Fibroblast of skin of left quadriceps (primary cell): ENCODE data around the gene TNC.
"Not testable (repeated sequence)": the region's sequence is repeated elsewhere in the genome, so short reads cannot be mapped to it uniquely, and the experiment has no call there.

Experiments
- DNase-seq, 2 experiments: peaks; one replicate each; pipeline ENCODE4 v3.0.0-alpha.2; 2013; ENCODE audit warnings: low read depth in 2 of 2

Gene TNC

DNA sequence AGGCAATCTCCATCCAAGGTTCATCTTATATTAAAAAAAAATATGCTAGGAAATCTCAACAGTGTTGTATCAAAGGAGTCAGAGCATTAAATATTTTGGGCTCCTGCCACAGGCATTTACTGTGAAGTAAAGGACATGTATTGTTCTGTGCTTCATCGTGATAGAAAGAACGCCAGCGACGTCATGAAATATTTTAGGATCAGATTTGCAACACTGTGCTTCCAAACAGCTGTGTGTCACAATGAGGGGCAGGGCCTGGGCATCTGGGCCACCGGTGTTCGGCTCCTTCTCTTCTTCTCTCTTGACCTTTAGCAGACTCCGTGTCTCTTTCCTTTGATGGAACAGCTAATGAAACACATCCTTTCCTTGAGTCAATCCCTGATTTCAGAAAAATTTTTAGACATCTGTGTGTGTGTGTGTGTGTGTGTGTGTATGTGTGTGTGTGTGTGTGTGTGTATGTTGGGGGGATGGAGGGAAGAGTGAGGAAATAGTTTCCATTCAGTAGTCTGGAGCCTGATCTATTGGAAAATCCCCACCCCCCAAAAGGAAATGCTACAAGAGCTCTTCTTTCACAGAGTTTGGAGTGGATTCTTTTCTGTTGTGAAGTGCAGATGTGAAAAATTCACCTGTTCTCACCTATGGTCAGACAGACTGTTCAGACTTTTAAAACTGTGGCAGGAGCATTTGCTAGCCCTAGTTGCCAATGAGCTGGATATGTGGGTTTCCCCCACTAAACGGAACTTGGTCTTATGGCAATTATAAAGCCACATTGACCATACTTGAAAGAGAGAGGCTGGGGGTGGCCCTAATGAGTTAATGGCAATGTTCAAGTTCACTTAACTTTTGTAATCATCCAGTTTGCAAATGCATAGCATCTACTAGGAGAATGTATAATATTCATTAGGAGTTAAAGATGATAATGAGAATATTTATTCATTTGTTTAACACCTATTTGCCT, 18.1 kb upstream of the TNC start:
- DNase-seq: peak in 1 of 2 experiments; percentile 68

DNA sequence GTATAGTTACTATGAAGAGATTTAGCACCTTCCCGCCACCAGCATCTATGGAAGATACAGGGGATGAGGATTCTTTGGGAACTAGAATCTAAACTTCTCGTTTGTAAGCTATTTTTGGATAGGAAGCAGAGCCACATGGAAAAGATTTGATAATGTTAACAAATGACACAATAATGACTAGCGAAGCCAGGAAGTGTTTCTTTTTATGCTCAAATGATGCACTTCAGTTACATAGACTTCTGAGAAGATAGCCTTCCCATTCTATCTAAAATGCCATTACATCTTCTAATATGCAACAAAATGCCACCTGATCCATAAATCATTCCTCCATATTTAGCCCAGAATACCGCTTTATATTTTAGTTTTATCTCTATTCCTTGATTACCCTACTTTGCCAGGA, 17.0 kb upstream of the TNC start:
- no peak for DNase-seq

DNA sequence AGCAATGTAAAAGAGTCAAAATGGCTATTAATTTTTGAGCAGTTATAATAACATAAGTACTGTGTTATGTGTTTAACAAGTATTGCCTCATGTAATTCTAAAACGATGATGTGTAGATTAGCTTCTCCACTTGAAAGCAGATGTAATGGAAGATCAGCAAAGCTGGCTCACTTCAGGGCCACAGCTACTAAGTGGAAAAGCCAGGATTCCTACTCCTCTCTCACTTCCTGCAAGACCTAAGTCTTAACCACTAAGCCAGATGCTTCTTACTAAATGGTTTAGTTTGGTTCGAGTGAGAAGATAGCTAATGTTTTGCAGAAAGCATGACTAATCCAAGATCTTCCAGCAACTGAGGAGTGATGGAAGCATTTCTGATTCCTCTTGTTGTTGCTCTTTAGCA, 15.7 kb upstream of the TNC start:
- DNase-seq: peak; percentile 90 to 92

DNA sequence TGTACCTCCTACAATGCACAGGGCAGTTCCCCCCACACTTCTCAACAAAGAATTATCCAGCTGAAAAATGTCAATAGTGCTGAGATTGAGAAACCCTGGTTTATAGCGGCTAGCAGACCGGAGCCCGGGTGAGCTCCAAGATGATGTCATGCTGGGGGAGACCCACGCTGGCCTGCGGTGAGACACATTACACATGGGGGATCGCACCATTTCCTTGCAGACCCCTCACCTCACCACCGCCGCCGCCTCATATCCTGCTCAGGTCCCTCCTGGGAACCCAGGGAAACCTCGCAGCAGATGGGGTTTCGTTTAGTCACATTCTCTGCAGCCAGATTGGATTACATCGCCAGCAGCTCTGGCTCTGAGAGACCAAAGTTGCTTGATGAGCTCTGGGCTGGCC, 14.7 kb upstream of the TNC start:
- no peak for DNase-seq

DNA sequence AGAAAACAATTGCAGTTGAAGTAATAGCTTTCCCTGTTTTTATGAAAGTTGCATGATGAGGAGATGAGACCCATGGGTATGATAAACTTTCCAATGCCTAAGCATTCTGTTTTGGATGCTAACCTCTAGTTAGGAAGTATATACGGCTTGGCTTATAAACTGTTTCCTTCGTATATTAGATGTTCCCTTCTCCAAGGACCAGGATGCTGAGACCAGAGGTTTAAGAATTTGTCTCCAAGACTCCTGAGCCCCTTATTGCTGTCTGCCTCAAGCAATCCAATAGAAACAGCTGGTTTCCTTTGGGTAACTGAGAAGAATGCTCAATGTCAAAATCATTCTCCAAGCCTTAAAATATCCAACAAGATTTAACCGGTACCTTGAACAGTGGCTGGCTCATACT, 12.2 kb upstream of the TNC start:
- no peak for DNase-seq

DNA sequence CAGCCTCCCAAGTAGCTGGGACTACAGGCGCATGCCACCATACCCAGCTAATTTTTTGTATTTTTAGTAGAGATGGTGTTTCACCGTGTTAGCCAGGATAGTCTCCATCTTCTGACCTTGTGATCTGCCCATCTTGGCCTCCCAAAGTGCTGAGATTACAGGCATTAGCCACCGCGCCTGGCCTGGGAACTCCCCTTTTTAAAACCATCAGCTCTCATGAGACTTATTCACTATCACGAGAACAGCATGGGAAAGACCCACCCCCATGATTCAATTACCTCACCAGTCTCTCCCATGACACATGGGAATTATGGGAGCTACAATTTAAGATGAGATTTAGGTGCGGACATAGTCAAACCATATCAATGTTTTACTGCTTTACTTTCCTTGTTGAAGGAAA, 10.8 kb upstream of the TNC start:
- not testable (repeated sequence) for DNase-seq

DNA sequence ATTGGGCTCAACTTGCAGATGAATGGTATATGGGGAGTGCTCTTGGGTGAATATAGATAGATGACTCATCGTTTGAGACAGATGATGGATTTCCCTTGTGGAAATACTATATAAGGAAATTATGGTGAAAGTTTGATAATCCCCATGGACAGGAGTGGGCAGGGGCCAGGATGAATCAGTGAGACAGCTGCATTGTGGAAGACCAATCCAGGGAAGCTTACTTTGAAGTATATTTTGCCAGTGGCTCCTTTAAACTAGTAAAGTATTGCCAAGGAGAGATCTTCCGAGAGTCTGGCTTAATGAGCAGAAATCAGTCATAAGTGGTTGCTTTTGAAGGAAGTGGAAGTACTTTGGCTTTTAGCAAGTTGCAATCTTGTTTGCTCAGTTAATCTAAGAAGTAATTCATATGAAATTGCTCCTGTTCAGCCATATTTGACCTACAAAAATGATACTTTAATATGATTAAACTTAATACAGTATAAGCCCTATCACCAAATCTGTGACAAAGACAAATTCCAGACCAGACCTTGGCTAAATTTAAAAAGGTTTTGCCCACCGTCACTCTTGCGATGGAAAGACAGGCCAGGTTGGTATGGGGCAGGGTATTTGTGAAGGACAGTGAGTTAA, 9.3 kb upstream of the TNC start:
- peak; percentile 85 to 87 for DNase-seq

DNA sequence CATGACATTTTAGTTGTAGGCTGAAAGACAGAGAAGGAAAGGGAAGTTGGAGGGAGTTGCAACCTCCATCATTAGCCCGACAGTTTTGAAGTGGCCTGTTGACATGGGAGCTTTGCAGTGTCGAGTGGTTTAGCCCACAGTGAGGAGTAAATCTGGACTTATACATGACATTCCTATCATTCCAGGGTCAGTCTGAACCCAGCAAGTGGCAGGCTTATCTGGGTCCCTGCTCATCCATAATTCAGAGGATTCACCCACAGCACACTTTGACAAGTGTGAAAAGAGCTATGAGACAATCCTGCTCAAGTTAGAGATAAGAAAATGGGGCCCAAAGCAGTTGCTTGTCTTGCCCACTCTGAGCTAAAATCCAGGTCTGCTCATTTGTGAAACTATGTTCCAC, 8.4 kb upstream of the TNC start:
- DNase-seq: no peak

DNA sequence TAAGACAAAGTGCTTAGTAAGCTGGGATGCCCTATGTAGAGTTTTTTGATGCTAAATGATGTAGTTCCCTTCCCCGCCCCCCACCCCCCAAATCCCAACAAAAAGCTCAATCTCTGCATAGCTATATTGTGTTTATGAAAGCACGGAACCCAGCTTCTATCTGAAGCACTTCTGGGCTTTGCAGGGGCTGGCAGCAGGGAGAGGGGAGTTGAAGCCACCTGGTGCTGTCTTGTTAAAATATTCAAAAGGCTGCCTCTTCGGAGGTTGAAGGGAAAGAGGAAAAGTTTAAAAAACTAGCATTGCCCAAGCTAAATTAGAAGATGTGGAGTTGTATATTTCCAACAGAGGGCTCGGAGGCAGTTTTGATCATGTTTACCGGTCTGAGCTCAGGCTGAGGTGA, 5.0 kb upstream of the TNC start:
- DNase-seq: no peak

DNA sequence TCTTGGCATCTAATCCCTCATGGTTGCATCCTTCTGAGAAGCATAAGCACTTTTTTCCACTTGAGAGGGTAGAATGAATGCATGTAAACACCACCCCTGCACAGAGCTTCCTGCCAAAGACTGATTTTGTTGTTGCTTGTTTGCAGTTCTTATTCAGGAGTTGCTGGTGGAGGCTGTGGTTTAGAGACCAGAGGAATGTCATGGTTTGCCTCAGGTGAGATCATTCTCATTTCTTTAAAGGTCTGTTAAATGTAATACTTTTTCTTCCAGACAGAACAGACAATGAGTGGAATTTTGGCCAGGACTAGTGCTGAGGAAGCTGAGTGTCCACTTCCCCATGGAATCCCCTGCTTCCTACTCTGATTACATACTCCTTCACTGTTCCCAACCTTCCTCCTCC, 3.2 kb upstream of the TNC start:
- DNase-seq: no peak

DNA sequence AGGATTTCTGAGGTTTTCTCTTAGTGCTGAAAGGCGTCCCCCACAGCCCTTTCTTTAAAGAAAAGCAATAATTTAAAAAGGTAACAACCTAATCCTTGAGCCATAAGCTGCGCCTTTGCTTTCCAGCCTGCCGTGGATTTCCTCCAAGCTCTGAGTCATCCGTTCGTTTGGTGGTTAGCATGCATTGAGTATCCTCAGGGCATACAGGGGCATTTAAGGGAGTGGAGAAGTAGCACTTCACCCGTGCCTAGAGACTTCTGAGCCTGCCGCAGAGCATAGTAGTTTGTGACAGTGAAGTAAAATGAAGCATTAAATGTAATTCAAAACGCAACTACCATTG, 892 bp upstream of the TNC start:
- peak; percentile 87 to 89 for DNase-seq

DNA sequence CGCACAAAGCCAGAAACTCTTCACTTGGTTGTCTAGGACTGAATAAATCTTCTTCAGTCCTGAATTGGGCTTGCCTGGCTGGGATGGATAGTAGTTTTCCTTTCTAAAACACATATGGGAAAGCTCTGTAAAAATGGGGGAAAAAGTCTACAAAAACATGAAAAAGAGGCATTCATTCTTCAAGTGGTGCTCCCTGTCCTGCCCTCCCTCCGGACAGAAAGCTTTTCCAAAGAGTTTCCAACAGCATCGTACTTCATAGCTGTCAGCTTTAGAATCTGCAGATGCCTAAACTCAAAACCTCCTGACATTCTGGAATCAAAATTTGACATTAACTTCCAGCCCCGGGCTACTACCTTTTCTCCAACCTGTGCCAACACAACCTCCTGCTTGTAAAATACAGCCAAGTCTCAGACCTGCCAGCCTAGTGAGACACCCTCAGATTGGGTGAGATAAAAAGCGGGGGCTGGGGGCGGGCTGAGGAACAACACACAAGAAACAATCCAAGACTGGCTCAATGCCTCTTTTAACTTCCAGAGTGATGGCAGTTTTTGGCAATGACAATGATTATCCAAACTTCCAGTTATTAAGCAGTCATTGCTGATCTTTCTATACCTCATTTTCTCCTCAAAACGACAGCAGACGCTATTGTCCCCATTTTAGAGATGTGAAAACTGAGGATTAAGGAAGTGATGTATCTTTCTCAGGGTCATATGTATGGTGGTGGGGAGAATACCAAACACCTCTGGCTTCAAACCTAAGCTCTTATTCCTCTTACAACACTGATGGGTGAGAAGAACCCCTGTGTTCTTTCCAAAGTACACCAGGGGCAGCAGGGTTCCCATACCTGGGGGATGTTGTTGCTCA, 1.3 kb downstream of the TNC start:
- DNase-seq: no peak

DNA sequence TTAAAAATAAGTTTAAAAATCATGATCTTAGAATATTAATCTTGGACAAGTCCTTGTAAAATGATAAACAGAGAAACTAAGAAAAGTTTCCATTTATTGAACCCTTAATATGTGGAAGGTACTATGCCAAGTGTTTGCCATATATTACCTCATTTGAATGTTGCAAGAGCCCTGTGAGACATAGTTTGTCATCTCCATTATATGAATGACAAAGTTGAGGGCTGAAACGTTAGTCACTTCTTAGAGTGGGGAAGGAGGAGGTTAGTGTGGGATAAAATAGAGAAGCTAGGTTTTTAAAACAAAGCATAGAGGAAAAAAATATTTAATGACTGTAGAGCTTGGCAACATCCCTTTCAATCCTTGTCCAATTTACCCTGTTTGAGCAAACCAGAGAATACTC, 2.0 kb downstream of the TNC start:
- DNase-seq: no peak

DNA sequence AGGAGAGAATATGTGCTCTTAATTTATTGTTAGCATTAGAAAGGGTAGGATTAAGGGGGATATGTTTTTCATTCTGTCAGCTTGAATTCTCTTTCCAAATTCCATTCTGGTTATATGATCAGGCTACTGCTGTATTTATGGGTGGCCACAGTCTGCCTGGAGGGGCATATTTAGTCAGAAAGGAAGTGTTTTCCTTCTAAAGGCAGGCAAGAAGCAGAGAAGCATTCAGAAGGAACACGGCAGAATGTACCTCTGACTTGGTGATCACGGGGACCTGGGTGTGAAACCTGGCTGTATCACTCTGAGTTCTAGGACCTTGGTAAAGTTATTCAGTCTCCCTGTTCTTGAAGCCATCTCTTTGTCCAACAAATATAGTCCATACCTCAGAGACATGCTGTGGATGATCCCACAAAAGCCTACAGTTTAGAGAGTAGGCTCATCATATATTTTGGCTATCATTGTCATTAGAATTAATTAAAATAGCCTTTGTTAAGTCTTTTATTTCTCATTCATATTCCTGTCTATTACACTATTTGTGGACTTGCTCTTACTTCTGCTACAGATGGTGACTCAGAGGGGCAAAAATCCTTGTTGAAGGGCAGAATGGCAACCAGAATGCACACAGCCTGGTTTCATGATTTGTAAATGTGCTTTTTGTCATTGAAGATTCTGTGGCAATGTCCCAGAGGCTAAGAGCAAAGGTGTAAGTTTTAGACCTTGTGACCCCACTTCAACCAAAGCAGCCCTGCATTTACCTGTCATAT, 2.7 kb downstream of the TNC start:
- DNase-seq: no peak

DNA sequence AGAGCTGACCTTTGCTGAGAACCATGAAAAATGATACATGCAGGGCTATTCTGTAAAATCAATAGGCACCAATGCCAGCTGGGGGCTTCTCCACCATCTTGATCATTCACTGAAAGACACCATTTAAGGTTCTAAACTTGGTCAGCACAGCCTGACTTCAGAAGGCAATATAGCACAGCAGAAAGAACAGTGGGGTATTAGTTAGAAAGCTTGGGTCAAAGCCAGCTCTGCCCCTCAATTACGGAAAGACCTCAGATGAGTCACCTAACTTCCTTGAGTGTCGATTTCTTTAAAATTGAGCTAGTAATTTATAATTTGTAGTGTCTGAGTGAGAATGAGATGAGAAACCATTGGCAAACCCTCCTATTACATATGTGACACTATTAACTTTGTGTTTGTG, 3.4 kb downstream of the TNC start:
- DNase-seq: no peak

DNA sequence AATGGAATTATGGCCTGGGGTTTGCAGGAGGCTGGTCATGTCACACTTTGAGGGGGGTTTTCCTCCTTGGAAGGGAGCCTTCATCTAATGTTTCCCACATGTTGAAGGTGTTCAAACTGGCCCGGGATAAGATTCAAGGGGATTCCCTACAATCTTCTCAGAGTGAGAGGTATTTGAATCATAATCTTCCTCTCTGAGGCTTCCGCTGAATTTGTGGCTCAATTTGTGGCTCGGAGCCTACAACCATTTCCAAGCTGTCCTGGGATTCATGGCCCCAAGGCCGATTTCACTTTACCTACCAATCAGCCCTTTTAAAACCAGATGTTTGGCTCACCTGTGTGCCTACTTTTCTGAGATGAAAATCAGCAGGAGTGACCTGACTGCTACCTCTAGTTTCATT, 3.9 kb downstream of the TNC start:
- no peak for DNase-seq

DNA sequence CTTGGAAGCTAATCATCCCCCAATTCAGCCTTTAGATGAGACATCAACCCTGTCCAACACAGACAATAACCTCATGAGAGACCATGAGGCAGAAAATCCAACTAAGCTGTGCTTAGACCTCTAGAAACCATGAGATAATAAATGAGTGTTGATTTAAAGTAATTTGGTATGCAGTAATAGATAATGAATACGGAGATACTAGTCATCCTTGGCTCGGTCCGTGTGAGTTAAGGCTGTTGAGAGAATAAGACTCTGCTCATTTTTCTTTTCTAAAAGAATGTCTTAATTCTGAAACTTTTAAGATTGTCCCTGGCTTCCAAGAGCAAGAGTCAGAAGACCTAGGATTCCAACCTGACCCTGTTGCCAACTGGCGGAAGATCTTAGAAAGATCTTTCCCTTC, 6.1 kb downstream of the TNC start:
- no peak for DNase-seq

DNA sequence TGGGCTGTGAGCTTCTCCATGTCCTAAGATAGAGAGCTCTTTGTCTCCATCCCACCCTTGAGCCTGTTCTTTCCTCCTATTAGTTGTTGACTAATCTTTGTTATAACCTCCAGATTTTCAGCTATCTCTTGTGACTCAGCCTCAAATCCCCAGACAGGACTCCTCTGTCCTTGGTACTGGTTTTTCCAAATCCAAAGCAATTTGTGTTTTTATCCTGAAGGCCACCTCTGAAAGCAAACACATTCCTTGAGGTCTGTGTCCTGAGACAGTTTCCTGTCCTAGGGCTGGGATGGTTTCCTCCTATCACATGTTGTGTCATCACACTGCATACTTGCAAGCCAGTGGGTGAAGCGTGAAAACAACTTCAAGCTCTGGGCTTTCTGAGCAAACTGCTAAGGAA, 8.5 kb downstream of the TNC start:
- DNase-seq: peak in 1 of 2 experiments; percentile 37

DNA sequence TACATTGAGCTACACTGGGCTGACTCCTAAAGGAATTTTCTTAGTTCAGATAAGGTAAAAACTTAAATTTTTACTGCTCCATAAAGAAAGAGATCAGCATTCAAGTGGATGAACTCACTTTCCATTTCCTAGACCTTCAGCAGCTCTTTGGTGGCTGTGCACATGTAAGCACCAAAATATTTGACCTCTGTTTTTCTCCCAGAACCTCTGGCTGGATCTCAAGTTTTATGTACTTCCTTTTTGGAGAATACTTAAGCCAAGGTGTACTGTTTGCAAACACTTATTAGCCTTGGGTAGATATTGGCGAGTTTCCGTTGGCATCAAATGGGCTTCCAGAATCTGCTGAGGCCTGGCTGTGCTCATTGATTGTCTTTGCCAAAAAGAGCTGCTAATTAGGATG, 10.3 kb downstream of the TNC start:
- no peak for DNase-seq

DNA sequence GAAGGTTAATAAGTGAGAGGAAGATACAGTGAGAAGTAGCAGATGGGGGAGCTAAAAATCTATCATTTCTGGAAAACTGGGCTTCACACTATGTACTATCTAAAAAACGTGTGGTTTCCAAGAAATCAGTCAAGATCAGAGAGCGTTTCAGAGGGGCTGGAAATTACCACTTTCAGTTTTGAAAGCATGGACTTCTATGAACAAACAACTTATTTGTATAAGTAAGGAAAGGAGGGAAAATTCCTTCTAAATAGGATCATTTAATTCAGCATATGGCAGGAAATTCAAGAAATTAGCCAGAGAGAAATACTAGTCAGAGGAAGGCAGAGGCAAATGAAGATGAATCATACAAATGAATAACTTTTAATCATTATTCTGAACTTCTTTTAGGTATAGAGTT, 11.3 kb downstream of the TNC start:
- peak; percentile 34 to 37 for DNase-seq

DNA sequence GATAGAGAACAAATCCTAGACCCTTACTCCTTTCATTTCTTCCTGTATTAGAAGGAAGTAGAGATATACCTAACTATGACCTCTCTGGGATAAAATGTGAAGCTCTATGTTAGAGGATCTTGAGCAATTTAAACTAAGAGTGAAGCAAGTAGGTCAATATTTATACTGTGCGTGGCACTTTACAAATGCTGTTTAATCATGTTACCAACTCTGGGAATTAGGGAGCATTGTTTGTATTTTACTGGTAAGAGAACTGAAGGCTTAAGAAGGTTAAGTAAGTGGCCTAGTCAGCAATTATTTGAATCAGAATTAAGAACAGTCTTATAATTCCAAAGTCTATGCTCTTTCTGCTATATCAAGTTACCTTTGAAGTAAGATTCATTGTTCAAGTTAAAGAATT, 12.0 kb downstream of the TNC start:
- DNase-seq: no peak

DNA sequence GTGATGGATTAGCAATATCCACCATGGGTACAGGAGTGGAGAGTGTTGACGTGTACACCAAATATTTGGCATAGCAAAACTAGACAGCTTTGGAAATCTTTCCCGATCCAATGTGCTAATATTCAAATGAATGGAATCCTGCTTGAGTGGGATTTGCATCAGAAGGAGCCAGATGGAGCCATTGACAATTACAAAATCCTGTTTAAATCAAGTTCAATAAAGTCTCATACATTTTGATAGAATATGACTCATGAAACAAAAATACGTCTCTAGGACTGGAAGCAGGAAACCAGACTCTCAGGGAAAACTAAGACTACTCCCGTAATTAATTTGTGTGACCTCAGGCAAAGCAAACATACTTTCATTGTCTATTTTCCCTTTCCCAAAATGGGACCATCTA, 13.0 kb downstream of the TNC start:
- peak; percentile 90 to 92 for DNase-seq
